DMS53 treated with DMSO at 0.1 percent for 48 hours (cell line): ENCODE measurements around the gene FHL3.
"Not testable (repeated sequence)": the region's sequence is repeated elsewhere in the genome, so short reads cannot be mapped to it uniquely, and the experiment has no call there.

Experiments
- DNase-seq: peaks from one replicate; lab custom pipeline; 2025; ENCODE audit not compliant: unreplicated experiment; lab: John Stamatoyannopoulos, UW

FHL3 gene

DNA sequence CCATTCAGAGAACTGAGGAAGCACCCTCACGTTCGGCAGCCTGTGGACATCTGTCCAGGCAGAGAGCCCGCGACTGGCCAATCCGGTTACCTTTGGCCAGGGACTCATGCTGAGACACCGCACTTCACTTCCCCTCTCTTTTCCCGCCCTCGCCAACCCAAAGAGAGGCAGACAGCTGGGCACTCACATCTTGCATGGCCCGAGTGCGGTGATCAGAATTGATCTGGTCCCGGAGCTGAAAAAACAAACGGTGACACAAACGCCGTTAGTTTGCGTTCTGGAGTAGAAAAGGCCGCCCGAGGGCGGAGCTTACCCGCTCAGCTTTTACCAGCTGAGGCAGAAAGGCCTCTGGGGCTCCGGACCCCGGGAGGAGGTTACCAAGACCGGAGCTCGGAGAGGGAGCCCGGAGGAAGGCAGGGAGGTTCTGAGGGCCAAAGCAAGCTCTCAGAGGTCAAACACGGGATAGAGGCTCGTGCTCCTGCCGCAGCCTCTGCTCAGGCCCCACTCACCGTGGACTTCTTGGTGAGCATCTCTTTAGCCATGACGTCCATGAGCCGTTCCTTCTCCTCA lies 15.9 kb downstream of the FHL3 start:
- no peak for DNase-seq

DNA sequence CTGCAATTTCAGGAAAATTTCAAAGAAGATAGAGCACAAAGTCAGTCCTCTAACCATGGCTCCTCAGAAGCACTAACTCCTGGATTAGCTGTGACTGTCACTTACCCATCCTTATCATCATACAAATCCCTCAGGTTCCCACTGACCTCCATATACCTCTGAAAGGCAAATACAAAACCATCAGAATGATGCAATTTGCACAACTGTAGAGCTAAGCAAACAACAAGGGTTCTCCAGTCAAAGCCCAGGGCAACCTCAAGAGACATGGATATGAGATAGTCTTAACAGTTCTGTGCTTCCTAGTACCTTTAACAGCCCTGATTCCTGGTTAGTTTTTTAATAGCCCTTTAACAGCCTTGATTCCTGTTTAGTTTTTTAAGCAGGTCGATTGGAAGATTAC lies 17.6 kb downstream of the FHL3 start:
- DNase-seq = no peak

DNA sequence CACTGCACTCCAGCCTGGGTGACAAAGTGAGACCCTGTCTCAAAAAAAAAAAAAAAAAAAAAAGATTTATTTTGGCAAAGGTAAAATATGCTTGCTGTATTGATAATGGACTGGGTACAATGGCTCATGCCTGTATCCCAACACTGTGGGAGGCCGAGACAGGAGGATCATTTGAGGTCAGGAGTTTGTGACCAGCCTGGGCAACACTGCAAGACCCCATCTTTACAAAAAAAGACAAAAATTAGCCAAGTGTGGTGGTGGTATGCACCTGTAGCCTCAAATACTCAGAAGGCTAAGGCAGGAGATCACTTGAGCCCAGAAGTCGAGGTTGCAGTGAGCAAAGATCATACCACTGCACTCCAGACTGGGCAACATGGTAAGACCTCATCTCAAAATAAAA lies 21.8 kb downstream of the FHL3 start:
- no peak for DNase-seq

DNA sequence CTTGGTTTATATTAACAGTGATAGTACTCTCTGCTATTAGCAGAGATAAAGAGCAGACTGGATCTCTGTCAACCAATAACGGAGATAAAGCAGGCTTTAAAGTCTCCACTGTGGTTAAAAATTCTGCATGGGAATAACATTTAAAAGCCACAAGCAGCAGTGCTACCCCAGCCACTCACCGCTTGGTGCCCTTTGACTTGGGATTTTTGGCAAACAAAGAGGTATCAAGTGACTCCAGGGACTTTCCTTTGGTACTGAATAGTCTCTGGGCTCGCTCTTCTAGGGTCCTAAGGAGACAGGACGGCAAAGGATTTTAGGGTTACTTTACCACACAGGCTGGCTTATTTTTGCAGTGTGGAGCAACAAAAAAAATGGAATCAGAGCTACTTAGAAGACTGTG lies 26.8 kb downstream of the FHL3 start:
- no peak for DNase-seq

DNA sequence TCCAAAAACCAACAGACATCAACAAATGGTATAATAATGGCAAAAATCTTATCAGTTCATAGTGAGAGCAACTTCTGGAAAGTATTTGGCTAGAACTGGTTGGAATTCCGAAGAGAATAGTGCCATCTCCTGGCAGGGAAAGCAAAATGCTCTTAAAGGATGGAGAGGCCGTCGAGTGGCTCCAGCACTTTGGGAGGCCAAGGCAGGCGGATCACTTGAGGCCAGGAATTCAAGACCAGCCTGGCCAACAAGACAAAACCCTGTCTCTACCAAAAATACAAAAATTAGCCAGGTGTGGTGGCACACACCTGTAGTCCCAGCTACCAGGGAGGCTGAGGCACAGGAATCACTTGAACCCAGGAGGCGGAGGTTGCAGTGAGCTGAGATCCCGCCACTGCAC lies 30.2 kb downstream of the FHL3 start:
- DNase-seq = peak; percentile 53

DNA sequence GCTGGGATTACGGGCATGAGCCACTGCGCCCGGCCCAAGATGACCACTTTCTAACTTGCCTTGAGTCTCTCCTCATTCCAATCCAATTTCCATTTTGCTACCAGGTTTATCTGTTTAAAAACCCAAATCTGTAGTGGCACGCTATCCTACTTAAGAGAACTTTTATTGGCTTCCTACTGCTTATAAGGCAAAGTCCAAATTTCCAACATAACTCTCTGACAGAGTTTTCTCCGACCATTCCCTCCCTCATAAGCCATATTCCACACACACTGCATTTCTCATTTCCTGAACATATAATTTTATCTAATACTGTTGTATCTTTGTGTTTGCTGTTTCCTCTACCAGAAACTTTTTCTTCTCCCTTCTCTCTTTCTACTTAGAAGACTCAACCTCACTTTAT lies 30.7 kb downstream of the FHL3 start:
- DNase-seq = no peak

DNA sequence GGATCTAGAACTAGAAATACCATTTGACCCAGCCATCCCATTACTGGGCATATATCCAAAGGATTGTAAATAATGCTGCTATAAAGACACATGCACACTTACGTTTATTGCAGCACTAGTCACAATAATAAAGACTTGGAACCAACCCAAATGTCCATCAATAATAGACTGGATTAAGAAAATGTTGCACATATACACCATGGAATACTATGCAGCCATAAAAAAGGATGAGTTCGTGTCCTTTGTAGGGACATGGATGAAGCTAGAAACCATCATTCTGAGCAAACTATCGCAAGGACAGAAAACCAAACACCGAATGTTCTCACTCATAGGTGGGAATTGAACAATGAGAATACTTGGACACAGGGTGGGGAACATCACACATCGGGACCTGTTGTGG lies 31.6 kb downstream of the FHL3 start:
- not testable (repeated sequence) for DNase-seq

DNA sequence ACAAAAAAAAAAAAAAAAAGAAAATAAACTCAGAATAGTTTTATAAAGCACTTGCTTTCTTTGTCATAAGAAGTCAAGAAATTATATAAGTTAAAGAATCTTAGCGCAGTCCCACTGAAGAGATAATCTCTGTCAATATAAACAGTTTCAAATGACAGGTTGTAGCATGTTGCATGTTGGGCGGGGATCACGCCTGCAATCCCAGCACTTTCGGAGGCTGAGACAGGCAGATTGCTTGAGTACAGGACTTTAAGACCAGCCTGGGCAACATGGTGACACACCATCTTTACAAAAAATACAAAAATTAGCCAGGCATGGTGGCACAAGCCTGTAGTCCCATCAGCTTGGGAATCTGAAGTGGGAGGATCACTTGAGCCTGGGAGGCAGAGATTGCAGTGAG lies 40.0 kb downstream of the FHL3 start:
- no peak for DNase-seq

DNA sequence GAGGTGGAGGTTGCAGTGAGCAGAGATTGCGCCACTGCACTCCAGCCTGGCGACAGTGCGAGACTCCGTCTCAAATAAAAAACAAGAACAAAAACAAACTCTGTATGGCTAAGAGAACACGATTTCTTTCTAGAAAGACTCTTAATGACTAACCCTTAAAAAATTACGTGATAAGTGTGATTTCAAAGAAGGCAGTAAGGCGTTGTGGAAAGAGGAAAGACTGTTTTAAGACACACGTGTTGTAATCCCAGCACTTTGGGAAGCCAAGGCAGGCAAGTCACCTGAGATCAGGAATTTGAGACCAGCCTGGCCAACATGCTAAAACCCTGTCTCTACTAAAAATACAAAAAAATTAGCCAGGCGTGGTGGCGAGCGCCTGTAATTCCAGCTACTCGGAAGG lies 41.2 kb downstream of the FHL3 start:
- DNase-seq = not testable (repeated sequence)

DNA sequence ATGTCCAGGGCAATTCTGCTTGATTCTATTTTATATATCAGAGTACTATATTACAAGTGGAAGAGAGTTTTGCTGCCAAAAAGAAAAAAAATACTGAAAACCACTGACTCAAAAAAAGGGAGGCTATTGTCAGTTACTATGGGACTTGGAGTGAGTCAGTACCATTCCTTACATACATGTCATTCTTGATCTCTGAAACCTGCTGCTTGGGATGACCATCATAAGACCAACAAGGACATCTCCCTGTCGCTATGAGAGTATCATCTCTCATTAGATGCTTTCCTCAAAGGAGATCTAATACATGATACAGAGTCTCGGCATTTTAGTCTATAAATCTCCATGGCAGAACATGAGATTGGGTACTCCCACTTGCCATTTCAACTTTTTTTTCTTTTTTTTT lies 46.6 kb downstream of the FHL3 start:
- DNase-seq = no peak

DNA sequence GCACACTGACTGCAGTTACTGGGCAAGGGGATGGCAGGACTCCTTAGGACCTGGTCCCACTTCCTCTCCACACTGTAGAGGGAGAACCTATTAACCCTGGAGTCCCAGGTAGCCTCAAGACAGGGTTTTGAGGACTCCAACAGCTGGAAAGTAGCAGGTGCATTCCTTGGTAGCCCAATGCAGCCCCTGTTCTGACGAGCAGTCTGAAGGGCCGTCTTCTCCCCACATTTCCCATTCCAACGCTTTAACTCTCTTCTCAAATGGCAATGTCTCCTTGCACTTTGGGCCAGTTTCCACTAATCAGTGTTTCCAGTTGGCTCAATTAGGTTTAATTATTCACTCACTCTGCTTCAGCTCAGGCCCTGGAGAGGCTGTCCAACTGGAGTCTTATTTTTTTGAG lies 49.6 kb downstream of the FHL3 start:
- DNase-seq = no peak

DNA sequence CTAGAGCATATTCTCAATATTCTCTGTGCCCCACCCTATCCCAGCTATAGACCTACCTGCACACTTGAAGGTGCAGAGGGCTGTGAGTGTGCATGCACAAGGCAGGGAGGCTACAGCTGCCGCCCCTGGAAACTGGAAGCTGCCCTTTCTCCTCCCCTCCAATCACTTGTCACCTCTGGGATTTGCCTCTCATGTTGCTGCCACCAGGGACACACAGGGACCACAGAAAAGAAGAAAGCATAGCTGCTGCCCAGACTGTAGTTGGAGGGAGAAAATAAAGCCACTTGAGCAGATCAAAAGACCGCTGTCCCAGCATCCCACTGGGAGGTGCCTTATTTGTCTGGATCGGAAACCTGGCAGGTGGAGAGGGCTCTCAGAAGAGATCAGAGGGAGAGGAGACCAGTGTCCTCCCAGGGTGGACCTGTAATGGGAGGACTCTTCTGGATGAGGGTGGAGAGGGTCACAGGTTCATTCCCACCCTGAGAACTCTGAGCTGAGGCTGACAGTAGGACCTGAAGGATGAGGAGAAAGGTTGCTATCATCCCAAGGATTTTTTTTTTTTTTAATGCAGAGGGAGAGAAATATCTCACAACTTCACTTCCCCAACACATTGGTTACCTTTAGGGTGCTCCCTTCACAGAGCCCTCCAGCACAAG lies 50.9 kb downstream of the FHL3 start:
- DNase-seq = peak; percentile 63

DNA sequence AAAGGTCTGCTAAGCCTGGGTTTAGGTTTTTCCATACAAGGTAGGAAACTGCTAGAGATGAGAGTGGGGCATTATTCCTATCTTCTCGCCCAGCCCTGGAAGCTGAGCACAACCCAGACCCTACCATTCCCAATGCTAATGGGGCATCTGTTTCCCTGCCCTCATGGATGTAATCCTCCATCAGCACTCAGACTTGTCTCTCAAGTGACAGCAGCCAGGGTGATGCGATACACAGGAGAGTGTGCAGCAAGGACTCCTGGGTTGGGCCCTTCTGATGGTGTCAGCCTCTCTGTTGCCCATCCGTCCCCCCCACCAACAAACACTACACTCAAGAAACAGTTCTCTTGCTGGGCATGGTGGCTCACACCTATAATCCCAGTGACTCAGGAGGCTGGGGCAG lies 52.6 kb downstream of the FHL3 start:
- no peak for DNase-seq

DNA sequence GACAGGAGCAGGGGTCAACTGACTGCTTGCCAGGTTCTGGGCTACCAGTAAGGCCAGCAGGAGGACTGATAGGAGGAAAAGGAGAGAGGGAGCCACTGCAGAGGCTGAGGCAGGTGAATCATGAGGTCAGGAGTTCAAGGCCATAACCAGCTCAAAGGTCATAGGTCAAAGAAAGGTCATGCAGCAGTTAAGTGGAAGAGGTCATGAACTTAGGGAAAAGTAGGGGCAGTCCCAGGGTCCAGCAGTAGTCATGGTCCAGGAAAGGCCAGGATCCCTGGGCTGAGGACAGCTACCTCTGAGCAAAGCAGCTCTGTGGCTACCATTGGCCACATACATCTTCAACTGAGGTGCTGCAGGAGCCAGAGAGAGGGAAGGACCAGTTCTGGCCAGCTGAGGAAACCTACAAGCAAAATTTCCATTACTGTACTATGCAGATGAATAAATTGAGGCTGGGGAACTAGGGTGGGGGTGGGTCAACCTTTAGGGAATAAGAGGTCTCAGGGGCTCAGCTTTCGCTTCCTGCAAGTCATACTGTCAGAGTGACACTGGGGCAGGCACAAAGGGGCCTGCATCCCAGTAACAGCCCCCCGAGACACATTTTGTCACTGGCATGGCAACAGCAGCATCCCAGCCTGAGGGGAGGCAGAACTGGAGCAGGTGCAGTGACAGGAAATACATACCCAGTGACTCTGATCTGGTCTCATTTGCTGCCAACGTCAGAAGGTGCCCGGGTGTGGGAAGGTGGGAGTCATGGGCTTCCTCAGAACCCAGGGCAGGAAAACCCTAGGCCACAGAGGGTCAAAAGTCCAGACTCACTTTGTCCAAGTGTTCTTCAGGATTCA lies 53.3 kb downstream of the FHL3 start:
- no peak for DNase-seq

DNA sequence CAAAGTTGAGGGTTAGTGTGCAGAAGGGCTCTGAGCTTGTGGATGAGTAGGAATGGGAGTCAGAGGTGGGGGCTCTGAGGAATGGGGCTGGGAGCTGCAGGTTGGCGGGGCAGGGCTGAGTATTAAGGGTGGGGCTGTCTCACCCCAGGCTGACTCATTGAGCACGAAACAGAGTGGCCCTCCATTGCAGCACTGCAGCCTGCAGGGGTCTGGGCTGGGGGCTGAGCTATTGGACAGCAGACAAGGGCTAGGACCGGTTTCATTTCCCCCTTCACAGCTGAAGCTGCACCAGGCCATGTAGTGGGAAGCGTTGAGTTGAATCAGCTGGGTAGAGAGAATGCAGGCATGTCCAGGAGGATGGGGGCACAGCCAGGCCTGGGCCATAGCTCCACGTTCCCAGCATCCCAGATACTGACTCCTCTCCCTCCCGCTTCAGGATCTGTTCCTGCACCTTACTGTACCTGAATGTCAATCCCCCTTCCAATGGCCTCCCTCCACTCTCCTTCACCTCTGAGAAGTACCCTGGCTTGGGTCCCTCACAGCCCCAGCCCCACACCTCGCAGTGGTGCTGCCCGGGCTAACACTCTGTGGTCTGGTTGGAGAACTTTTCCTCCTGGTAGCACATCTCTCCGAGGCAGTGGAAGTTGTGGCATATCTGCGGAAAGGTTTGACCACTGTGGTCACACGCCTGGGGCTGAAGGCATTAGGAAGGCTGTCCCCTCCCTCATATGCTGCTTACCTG lies 54.1 kb downstream of the FHL3 start:
- DNase-seq = no peak

DNA sequence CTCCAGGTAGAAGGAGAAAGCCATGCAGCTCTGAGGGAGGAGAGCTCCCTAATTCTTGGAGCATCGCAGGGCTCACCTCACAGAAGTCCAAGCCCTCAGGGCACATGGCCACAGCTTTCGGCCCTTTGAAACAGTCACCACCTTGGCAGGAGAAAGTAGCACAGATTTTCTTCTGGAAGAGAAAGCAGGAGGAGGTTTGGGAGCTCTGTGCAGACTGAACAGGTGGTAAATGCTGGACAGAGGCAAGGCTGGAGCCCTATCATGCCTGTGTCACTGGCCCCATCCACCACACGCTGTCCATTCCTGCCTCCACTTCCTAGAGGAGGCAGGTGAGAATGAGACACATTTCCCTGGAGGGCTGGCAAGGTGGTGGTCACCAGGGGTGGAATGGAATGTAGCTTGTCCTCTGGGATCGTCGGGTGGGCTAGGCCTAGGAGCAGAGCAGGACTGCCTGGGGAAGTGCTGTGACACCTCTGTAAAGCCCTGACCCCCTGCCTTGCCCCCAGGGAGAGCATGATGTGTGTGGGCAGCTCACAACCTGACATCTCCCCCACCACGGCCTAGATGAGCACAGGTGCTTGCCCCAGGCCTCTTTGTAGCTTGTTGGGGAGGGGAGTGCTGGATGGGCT lies 55.7 kb downstream of the FHL3 start:
- DNase-seq = no peak

DNA sequence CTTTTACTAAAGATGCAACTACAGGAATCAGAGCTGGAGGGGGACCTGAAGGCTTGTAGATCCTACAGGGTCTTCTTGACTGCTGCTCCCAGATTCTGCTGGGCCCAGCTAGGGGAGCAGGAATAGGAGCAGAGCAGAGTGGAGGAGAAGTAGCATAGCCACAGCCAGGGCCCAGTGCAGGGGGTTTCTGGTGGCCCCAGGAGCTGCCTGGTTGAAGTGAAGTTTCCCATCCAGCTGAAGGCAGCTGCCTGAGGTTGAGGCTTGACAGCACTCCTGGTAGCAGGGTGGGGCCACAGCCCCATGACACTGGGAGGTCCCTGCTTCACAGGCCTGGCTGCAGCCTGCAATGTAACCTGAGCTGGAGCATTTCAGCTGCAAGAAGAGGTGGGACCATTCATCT lies 56.5 kb downstream of the FHL3 start:
- DNase-seq = no peak

DNA sequence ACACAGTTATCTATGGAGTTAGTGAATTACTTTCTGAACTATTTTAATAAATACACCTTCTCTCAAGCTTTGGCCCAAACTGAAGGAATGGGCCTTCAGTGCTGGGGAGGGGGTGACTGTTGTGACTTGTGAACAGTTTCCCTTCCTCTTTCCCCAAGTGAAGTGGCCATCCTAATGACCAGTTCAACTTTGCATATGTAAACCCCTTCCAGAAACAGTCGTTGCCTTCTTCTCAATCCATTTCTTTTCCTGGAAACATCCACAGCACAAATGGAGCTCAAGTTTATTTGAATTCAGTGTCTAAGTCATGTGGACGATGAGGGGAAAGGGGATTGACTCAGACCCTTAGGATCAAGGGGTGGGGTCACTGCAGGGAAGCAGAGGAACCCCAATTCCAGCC lies 57.1 kb downstream of the FHL3 start:
- no peak for DNase-seq

DNA sequence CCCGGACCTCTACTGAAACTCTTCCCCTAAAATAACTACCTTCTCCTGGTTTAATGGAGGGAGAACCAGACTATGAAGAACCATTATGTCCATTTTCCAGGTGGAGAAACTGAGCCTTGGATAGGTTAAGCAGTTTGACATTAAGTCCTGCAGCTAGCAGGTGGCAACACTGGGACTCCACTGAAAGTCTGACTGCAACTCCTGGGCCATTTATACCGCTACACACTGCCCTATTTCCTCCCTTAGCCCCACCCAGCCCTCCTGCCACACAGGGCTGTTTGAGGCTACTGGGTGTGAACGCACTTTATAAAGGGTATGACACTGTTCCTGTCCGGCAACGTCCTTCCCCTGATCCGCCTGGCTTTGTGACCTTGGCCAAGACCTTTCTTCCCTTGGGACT lies 58.0 kb downstream of the FHL3 start:
- DNase-seq = no peak
